ENCODE measurements around the gene STX2. TPM values are rescaled to one million over a fixed set of nuclear protein-coding genes. Genes with fewer than 3 reads are reported as not detected.
"Not testable (repeated sequence)": the region's sequence is repeated elsewhere in the genome, so short reads cannot be mapped to it uniquely, and the experiment has no call there.

STX2 gene
- 19.5 and 20.8 TPM in 2 replicates for total RNA-seq

- intact Hi-C loops (cut with micrococcal nuclease): loop anchor here (1.0 to 5.0 kb wide), 6 partner anchors 12 to 1110 kb away; partner anchors contain the start of gene EP400
These were observed at the start of gene STX2 for GRCh38 chr12:130838951-130839769. Gene STX2, minus strand, starts transcription at chr12:130839250. Its CDS starts 151 bp downstream, at chr12:130839099.

GRCh38 chr12:130887190-130887589, 48.1 kb upstream of the STX2 start:
- intact Hi-C loops (cut with micrococcal nuclease): not testable (repeated sequence)

- intact Hi-C loops (cut with micrococcal nuclease): no loop called here
These were observed 42.5 kb upstream of the STX2 start for GRCh38 chr12:130881548-130881947.

- intact Hi-C loops (cut with micrococcal nuclease): no loop called here
These were observed 42.0 kb upstream of the STX2 start for GRCh38 chr12:130881046-130881445.

- intact Hi-C loops (cut with micrococcal nuclease): loop anchor here (1.0 kb wide), 1 partner anchor 9 kb away; no protein-coding TSS in a partner anchor
These were observed 41.4 kb upstream of the STX2 start for GRCh38 chr12:130880411-130880885.

- intact Hi-C loops (cut with micrococcal nuclease): loop anchor here (1.0 to 10.0 kb wide), 2 partner anchors 9 to 1015 kb away; partner anchors contain the start of gene ULK1
These were observed 40.8 kb upstream of the STX2 start for GRCh38 chr12:130879781-130880389.

- intact Hi-C loops (cut with micrococcal nuclease): loop anchor here (10.0 kb wide), 1 partner anchor 1016 kb away; the partner anchor contains the start of gene ULK1
These were observed 40.2 kb upstream of the STX2 start for GRCh38 chr12:130879212-130879686.

GRCh38 chr12:130878193-130879185, 39.4 kb upstream of the STX2 start:
- intact Hi-C loops (cut with micrococcal nuclease): loop anchor here (10.0 kb wide), 1 partner anchor 1016 kb away; the partner anchor contains the start of gene ULK1

GRCh38 chr12:130877333-130877732, 38.3 kb upstream of the STX2 start:
- intact Hi-C loops (cut with micrococcal nuclease): loop anchor here (10.0 kb wide), 1 partner anchor 1017 kb away; the partner anchor contains the start of gene ULK1

GRCh38 chr12:130876758-130877157, 37.7 kb upstream of the STX2 start:
- intact Hi-C loops (cut with micrococcal nuclease): loop anchor here (10.0 kb wide), 1 partner anchor 1018 kb away; the partner anchor contains the start of gene ULK1

GRCh38 chr12:130876297-130876696, 37.2 kb upstream of the STX2 start:
- intact Hi-C loops (cut with micrococcal nuclease): loop anchor here (10.0 kb wide), 1 partner anchor 1019 kb away; the partner anchor contains the start of gene ULK1

GRCh38 chr12:130875708-130876107, 36.7 kb upstream of the STX2 start:
- intact Hi-C loops (cut with micrococcal nuclease): loop anchor here (10.0 kb wide), 1 partner anchor 1019 kb away; the partner anchor contains the start of gene ULK1

GRCh38 chr12:130875193-130875592, 36.1 kb upstream of the STX2 start:
- intact Hi-C loops (cut with micrococcal nuclease): loop anchor here (10.0 kb wide), 1 partner anchor 1020 kb away; the partner anchor contains the start of gene ULK1

GRCh38 chr12:130874696-130875095, 35.6 kb upstream of the STX2 start:
- intact Hi-C loops (cut with micrococcal nuclease): loop anchor here (5.0 to 10.0 kb wide), 4 partner anchors 733 to 1053 kb away; partner anchors contain the start of genes PUS1, SFSWAP and ULK1

GRCh38 chr12:130873825-130874224, 34.8 kb upstream of the STX2 start:
- intact Hi-C loops (cut with micrococcal nuclease): loop anchor here (2.0 to 10.0 kb wide), 5 partner anchors 733 to 1315 kb away; partner anchors contain the start of genes PUS1, SFSWAP and ULK1

GRCh38 chr12:130873106-130873795, 34.2 kb upstream of the STX2 start:
- intact Hi-C loops (cut with micrococcal nuclease): loop anchor here (2.0 to 10.0 kb wide), 5 partner anchors 734 to 1316 kb away; partner anchors contain the start of genes PUS1, SFSWAP and ULK1

GRCh38 chr12:130872179-130873096, 33.4 kb upstream of the STX2 start:
- intact Hi-C loops (cut with micrococcal nuclease): loop anchor here (2.0 to 10.0 kb wide), 5 partner anchors 735 to 1316 kb away; partner anchors contain the start of genes PUS1, SFSWAP and ULK1

Data from T-helper 1 cell treated with Interleukin-12 subunit alpha and Interleukin-12 subunit beta and Interleukin-4 antibody, amounts not matched to agents 30 ng/mL and 1 ng/mL, for 36 hours (primary cell).